LoVo (cell line): ENCODE measurements around the gene MTX1.
A peak's percentile ranks its signal among the peaks of the same experiment; 100 is the strongest.

Source experiments
- DNase-seq: peaks from one replicate; pipeline ENCODE4 v3.0.0-alpha.2; 2016; ENCODE audit warnings: low spot score

The MTX1 gene

DNA sequence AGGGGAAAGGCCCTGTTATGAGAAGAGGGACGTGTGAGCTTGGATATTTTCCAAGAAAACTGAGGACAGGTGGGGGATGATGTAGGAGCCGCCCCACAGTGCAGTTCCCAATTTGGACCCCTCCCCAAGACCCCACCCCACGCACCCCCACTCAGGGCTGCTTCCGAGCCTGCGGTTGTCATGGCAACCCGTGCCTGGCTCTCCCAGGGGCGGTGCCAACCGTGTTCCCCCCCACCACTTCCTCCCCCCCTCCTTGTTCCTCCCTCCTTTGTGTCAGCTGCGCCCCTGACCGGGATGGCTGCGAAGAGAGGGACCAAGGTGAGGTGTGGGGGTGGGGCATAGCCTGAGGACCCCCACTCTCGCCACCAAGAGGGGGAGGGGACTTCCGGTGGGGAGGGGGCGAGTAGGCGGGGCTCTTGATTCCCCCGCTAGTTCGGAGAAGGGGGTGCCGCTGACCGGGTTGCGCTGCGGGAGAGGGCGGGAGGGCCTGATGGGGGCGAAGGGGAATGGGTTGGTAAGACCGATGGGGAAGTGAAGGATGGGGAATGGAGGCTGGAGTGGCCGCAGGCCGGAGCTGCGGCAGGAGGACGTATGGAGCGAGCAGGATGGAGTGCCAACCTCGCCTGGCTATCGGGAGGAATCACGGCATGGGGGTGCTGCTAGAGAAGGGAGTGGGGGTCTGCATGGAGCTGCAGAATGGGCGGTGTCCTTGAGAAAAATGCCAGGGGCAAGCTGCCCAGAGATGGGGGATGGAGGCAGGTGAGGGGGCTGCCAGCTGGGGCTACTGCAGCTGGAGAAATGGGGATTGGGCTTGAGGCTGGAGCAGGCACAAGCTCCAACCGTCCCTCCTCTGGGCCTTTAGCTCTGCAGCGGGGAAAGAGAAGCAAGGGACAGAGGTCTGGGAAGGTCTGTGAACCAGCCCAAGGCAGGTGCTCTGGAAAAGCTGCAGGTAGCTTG is 33.9 kb upstream of the MTX1 start:
- DNase-seq: no peak

DNA sequence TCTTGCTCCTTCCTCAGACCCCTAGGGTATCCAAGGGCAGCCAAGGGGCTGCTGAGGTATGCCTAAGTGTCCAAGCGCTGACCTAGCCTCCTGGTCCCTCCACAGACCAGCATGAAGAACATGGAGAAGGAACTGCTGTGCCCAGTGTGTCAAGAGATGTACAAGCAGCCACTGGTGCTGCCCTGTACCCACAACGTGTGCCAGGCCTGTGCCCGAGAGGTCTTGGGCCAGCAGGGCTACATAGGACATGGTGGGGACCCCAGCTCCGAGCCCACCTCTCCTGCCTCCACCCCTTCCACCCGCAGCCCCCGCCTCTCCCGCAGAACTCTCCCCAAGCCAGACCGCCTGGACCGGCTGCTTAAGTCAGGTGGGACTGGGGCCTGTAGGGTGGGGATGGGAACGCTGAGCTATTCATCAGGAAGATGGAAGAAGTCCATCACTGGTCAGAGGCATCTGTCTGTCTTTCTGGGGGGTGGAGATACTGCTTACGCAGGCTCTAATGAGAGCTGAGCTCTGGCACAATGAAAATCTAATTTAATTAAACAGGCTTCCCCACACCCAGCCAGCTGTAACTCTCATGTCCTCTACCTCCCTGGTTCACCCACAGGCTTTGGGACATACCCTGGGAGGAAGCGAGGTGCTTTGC is 33.1 kb upstream of the MTX1 start:
- no peak for DNase-seq

- DNase-seq: no peak
Measured at GRCh38 chr1:155175927-155176371, 32.5 kb upstream of the MTX1 start.

DNA sequence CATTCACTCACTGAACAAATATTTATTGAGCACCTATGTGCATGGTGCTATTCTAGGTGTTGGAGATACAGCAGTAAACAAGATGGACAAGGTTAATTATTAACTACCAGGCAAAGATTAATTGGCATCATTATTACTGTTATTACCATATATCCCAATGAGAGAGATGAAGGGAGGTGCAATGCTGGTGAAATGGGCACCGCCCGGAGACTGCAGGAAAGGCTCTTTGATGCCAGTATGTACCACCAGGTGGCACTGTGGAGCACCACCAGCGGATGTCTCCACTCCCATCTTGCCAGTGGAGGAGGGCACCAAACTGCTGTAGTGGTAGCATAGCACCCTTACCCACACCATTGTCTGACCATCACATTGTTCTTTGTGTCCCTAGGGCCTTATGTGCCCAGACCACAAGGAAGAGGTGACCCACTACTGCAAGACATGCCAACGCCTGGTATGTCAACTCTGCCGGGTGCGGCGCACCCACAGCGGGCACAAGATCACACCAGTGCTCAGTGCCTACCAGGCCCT is 31.9 kb upstream of the MTX1 start:
- peak; percentile 78 for DNase-seq

DNA sequence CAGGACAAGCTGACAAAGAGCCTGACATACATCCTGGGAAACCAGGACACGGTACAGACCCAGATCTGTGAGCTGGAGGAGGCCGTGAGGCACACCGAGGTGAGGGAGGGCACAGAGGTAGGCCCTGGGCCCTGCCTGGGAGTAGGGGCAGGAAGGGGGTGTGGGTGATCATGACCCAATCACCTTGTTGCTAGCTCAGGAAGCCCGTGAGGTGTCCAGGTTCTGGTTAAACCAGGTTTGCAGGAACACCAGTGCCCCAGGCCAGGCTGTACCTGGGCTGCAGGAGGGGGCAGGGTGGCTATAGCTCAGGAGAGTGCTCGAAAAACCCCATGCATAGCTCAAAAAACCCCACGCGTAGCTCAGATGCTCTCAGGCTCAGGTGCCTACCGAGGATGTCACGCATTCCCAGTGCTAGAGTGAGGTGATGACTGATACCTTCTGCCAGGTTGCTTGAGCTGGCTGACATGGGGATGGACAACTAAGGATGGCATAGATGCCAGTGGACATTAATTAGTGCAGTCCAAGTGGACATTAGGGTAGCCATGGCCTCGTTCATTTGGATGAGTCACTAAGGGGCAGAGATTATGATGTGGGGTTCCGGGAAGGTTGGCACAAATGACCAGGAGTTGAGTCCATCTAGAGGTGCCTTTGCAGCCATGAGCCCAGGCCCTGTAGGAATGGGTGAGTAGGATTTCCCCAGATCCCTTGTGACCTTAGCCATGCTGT is 31.1 kb upstream of the MTX1 start:
- DNase-seq: no peak

GRCh38 chr1:155177918-155178281 is 30.6 kb upstream of the MTX1 start:
- no peak for DNase-seq

DNA sequence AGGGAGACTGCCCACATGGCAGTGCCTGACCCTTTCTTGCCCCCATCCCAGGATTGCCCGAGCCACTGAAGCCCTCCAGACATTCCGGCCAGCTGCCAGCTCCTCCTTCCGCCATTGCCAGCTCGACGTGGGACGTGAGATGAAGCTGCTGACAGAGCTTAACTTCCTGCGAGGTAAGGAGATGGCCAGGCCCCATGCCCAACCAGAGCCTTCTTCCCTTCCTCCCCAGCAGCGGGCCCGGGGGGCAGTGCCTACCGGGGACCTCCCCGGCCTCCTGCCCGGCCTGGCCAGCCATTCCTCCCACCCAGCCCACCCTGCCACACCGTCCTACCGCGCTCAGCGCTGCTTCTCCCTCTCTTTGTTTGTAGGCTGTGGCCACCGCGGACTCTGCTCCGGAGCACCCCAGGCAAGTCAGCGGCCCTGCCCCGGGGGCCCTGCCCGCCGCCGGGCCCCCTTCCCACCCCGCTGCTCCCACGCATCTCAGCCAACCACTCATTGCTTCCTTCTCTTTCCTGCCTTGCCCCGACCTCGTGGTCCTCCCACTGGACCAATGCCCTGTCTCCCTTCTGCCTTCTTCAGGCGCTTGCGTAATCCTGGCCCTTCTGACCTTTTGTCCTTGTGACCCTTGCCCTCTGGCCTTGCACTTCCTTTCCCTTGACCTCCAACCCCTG is 29.9 kb upstream of the MTX1 start:
- no peak for DNase-seq

- no peak for DNase-seq
Measured at GRCh38 chr1:155179112-155180031, 29.1 kb upstream of the MTX1 start.

- DNase-seq: no peak
Measured at GRCh38 chr1:155181371-155182051, 27.0 kb upstream of the MTX1 start.

GRCh38 chr1:155182052-155182550 is 26.4 kb upstream of the MTX1 start:
- no peak for DNase-seq

GRCh38 chr1:155183775-155184221 is 24.7 kb upstream of the MTX1 start:
- no peak for DNase-seq

GRCh38 chr1:155184351-155184811 is 24.1 kb upstream of the MTX1 start:
- no peak for DNase-seq

GRCh38 chr1:155184835-155185782 is 23.4 kb upstream of the MTX1 start:
- DNase-seq: no peak

DNA sequence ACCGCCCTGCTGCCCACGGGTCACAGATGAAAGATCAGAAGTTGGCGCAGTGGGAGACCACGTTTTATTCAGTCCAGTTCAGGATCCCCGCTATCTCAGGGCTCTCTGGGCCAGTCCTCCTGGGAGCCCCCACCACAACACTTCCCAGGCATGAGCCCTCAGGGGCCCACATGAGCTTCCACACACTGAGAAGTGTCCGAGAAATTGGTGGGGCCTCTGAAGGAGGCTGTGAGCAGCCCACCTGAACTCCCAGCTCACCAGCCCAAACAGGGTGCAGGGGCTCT is 22.8 kb upstream of the MTX1 start:
- DNase-seq: no peak

DNA sequence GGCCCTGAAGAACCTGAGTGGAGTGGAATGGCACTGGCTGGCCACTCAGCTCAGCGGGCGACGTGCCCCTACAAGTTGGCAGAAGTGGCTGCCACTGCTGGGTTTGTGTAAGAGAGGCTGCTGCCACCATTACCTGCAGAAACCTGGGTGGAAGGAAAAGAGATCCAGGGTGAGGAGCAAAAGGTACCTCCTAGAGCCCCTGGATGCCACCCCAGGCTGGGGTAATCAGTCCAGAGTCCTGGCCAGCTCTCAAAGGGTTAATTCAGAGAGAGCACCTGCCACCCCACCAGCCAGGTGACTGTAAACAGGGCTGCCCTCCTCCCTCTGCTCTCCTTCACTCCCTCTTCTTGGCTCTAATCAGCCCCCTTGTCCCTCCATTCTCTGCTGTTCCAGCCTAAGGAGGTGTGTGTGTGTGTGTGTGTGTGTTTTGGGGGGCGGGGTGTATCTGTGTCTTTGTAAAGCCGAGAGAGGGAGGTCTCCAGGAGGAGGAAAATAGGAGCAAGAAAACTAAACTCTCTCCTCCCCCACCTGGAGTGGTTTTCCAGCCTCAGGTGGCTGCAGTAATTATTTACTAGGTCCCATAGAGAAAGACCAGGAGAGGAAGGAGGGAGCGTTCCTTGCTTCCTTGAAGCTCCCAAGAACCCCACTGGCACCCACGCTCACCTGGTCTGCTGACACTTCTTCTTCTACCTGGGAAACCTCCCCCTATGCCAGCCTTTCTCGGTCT is 22.3 kb upstream of the MTX1 start:
- DNase-seq: no peak

- no peak for DNase-seq
Measured at GRCh38 chr1:155186794-155187455, 21.6 kb upstream of the MTX1 start.

- DNase-seq: no peak
Measured at GRCh38 chr1:155187456-155187891, 21.0 kb upstream of the MTX1 start.

DNA sequence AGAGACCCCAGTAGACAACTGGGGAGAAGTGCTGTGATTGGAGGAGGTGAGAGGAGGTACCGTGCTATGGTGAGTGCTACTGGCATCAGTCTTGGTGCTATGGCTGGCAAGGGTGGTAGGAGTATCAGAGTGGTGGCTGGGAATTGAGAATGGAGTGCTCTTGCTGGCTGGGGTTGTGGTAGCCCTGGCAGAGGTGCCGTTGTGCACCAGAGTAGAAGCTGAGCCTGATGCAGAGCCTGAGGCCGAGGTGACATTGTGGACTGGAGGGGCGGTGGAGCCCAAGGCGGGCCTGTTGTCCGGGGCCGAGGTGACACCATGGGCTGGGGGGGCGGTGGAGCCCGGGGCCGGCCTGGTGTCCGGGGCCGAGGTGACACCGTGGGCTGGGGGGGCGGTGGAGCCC is 20.2 kb upstream of the MTX1 start:
- DNase-seq: no peak
